Astrocyte of the spinal cord (primary cell): Measurements from ENCODE around the gene NCAPD2.

Source experiments
- DNase-seq: peaks from one replicate; pipeline ENCODE4 v3.0.0; 2011; ENCODE audit warnings: low read depth, low spot score
- H3K4me3 ChIP-seq: 2 replicates; pipeline ENCODE4 v1.5.1; 2011; ENCODE audit warnings: low read depth, mild to moderate bottlenecking, low read length, moderate library complexity
- CTCF ChIP-seq: IDR thresholded peaks from 2 replicates; pipeline ENCODE4 v1.5.1; 2012; ENCODE audit warnings: low read depth, mild to moderate bottlenecking, low read length, inconsistent platforms
- in situ Hi-C: cut with HindIII; loops from 2 replicates; pipeline ENCODE4 v1.10.0; 2017; ENCODE audit warnings: low sequenced_read_pairs

Gene NCAPD2

DNA sequence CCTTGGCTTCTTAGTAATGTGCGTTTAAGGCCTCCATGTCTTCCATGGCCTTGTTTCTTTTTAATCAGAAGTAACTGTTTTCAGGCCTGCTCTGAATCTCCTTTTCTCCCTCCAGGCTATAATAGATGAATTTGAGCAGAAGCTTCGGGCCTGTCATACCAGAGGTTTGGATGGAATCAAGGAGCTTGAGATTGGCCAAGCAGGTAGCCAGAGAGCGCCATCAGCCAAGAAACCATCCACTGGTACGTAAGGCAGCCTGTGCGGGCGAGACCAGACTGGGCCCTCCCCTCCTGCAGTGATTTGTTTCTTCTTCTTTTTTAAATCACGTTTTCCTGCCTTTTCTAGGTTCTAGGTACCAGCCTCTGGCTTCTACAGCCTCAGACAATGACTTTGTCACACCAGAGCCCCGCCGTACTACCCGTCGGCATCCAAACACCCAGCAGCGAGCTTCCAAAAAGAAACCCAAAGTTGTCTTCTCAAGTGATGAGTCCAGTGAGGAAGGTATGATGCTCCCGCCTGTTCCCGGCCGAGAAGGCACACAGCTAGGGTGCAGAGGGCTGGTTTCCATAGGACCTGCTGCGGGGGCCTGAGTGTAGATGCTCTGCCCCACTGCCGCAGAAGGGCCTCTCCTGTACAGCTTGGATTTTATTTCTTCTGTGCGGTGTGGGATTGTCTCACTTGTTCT is 36.8 kb downstream of the NCAPD2 start:
- DNase-seq = no peak
- in situ Hi-C loops = no loop called here
- no peak overlapping the region for H3K4me3 ChIP-seq
- no peak for TF ChIP-seq CTCF

DNA sequence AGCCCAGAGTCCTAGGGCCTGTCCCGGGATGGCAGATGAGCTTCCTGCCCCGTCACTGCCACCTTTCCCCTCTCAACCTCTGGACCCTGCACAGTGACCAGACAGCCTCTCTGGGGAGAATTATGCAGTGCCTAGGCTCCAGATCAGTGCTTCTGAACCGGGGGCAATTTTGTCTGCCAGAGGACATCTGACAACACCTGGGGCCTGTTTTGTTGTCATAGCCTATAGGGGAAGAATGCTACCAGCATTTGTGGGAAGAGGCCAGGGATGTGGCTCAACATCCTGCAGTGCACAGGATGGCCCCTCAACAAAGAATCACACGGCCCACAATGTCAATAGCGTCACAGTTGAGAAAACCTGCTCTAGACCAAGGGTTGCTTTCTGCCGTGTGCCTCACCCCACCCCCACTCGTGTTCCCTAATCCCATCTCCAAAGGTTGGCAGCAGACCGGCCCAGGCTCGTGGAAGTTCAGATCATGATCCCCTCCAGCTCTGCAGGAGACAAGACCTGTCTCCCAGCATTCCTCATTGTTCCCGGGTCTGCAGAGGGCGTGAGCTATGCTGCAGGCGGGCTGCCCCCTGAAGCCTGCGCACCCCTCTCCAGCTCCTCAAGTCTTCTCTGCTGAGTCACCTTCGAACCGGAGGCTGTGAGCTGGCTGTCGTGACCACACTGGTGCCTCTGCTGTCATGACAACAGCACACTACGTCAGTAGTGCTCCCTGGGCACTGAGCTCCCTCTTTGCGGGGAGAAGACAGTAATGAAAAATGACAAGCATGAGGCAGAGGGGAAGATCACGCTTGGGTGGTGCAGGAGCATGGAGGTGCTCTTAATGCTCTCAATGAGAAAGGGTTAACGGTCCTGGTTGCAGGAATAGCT is 38.4 kb downstream of the NCAPD2 start:
- DNase-seq = peak; percentile 98
- in situ Hi-C loops = no loop called here
- TF ChIP-seq CTCF = no peak
- peak overlapping the region; percentile 98 for H3K4me3 ChIP-seq

DNA sequence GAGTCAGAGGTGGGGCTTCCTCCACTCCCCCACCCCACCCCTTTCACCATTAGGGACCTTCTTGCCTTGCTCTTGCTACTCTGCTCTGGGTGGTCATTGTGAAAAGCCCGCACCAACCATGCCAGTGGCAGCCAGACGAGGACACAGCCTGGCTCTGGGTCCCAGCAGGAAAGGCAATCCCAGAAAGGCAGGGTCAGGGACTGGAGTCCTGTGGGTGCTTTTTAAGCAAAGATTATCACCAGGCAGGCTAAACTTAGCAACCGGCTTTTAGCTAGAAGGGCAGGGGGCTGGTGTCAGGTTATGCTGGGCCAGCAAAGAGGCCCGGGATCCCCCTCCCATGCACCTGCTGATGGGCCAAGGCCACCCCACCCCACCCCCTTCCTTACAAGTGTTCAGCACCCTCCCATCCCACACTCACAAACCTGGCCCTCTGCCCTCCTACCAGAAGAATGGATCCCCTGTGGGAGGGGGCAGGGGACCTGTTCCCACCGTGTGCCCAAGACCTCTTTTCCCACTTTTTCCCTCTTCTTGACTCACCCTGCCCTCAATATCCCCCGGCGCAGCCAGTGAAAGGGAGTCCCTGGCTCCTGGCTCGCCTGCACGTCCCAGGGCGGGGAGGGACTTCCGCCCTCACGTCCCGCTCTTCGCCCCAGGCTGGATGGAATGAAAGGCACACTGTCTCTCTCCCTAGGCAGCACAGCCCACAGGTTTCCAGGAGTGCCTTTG is 39.2 kb downstream of the NCAPD2 start:
- TF ChIP-seq CTCF = no peak
- peak overlapping the region; percentile 98 for H3K4me3 ChIP-seq
- in situ Hi-C loops = no loop called here
- DNase-seq = peak; percentile 75

DNA sequence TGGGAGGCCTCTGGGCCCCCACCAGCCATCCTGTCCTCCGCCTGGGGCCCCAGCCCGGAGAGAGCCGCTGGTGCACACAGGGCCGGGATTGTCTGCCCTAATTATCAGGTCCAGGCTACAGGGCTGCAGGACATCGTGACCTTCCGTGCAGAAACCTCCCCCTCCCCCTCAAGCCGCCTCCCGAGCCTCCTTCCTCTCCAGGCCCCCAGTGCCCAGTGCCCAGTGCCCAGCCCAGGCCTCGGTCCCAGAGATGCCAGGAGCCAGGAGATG is 39.7 kb downstream of the NCAPD2 start:
- TF ChIP-seq CTCF = no peak
- in situ Hi-C loops = no loop called here
- peak overlapping the region; percentile 98 for H3K4me3 ChIP-seq
- DNase-seq = no peak

GRCh38 chr12:6533923-6534694 is 40.2 kb downstream of the NCAPD2 start, which contains the start of gene GAPDH:
Gene GAPDH (plus strand): TSS chr12:6534517. CDS start chr12:6534833, 316 bp downstream.
- in situ Hi-C loops = no loop called here
- TF ChIP-seq CTCF = no peak
- DNase-seq = peak; percentile 98
- H3K4me3 ChIP-seq = peak within 1 kb of the TSS; percentile 98

DNA sequence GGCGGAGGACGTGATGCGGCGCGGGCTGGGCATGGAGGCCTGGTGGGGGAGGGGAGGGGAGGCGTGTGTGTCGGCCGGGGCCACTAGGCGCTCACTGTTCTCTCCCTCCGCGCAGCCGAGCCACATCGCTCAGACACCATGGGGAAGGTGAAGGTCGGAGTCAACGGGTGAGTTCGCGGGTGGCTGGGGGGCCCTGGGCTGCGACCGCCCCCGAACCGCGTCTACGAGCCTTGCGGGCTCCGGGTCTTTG is 40.7 kb downstream of the NCAPD2 start:
- no peak for DNase-seq
- no peak for TF ChIP-seq CTCF
- in situ Hi-C loops = no loop called here
- H3K4me3 ChIP-seq = peak overlapping the region; percentile 98
